Activated CD4-positive, alpha-beta memory T cell treated with anti-CD3 and anti-CD28 coated beads for 36 hours (primary cell): ENCODE results near the gene GRIN2C. TPM values are rescaled to one million over a fixed set of nuclear protein-coding genes. Genes with fewer than 3 reads are reported as not detected.
"Not testable (repeated sequence)": the region's sequence is repeated elsewhere in the genome, so short reads cannot be mapped to it uniquely, and the experiment has no call there.

ENCODE experiments used
- CTCF ChIA-PET: fragments of 350-600 bp; sonication (Branson Sonifier 250); formaldehyde crosslinking; loops from one replicate; lab custom pipeline; 2021; ENCODE audit warnings: antibody characterized with exemption, inconsistent platforms; lab: Charles Lee
- POLR2A ChIA-PET: fragments of 350-600 bp; sonication (Branson Sonifier 250); formaldehyde crosslinking; loops from one replicate; lab custom pipeline; 2021; ENCODE audit warnings: antibody characterized with exemption; lab: Charles Lee
- DNase-seq: peaks from one replicate; pipeline ENCODE4 v3.0.0-alpha.2; 2020
- H3K27ac Mint-ChIP-seq: one replicate; pipeline ENCODE4 v1.8.0; 2021; ENCODE audit warnings: mixed read lengths
- H3K27me3 Mint-ChIP-seq: one replicate; pipeline ENCODE4 v1.8.0; 2021; ENCODE audit warnings: mixed read lengths
- H3K36me3 Mint-ChIP-seq: one replicate; pipeline ENCODE4 v1.8.0; 2021; ENCODE audit warnings: mixed read lengths
- H3K4me1 Mint-ChIP-seq: one replicate; pipeline ENCODE4 v1.8.0; 2021; ENCODE audit warnings: low read depth, mixed read lengths
- H3K4me3 Mint-ChIP-seq: one replicate; pipeline ENCODE4 v1.8.0; 2021; ENCODE audit warnings: mild to moderate bottlenecking, mixed read lengths
- H3K9me3 Mint-ChIP-seq: one replicate; pipeline ENCODE4 v1.8.0; 2021; ENCODE audit warnings: mixed read lengths
- intact Hi-C: fragments of 100-400 bp; cut with micrococcal nuclease; formaldehyde crosslinking; loops from one replicate; pipeline ENCODE4 v1.15.1; 2023
- total RNA-seq, 2 experiments: library from RNA; stranded (reverse); gene quantifications; one replicate each; pipeline ENCODE4 v1.2.3, GENCODE V29; 2021

Gene GRIN2C
- total RNA-seq, 2 experiments from 2014 or later = not detected

DNA sequence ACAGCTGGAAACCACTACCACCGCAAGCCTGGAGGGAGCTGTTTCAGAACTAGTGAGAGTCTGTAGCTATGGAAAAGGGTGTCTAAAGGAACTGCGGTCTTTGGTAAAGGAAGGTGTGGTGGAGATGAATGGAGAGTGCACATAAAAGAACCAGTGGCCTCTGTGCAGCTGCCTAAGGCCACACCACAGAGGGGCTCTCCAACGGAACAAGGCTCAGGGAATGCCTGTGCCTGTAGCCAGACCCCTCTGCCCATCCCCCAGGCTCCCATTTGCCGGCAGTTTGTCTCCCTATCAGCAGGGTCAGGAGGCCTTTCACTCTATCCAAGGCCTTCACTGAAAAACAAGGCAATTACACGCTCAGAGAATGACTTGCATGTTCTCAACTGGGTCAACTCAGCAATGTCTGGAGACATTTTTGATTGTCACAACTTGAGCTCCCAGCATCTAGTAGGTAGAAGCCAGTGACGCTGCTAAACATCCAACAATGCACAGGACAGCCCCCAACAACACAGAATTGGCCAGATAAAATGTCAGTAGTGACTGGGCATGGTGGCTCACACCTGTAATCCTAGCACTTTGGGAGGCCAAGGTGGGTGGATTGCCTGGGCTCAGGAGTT, 16.4 kb upstream of the GRIN2C start:
- no peak for DNase-seq
- Mint-ChIP-seq H3K4me3 (no peak overlapping the region), H3K27ac (no peak overlapping the region), H3K9me3 (no peaks in the 10 kb centered on the region), H3K36me3 (peaks cover 2% of the 10 kb centered on the region), H3K4me1 (peaks cover 25% of the 10 kb centered on the region), H3K27me3 (no peaks in the 10 kb centered on the region)
- POLR2A ChIA-PET = no interaction called here
- CTCF ChIA-PET = interaction anchor here (2.6 to 2.8 kb wide), 2 partner anchors 11 to 13 kb away, joined by 9 to 15 read pairs; no protein-coding TSS in a partner anchor
- intact Hi-C loops = no loop called here

DNA sequence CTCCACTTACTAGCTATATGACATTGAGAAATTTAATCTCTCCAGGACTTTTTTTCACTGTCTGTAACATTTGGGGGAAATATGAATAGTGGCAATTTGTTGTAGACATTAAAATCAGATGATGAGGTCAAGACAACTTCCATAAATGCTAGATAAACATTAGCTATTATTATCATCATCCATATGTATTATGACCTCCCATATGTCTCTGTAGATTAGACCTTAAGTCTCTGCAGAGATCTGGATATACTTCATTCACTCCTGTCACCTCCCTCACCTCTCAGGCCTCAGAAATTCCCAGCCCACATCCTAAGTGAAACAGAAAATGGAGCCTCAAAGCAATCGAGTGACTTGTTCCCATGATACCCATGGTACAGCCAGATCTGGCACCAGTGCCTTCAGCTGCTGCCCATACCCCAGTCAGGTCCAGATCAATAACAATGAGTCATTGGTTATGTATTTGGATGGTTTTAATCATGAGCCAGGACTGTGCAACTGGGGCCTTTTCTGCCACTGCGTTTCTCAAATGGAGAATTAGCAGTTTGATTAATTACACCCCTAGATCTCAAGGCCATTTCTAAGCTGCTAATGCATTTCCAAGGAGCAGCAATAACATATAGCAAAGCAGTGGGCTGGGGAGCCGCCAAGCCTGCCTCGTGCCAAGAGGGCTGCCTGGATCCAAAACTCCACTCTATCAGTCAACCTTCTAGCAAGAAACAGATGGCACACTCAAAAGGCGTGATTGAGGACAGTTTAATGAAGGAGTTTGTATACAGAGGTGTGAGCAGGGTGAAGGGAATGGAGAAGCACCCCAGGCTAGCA, 15.7 kb upstream of the GRIN2C start:
- DNase-seq = no peak
- no peaks in the 10 kb centered on the region for H3K9me3 Mint-ChIP-seq
- H3K4me1 Mint-ChIP-seq = peaks cover 25% of the 10 kb centered on the region
- ChIA-PET POLR2A (interaction anchor here (1.0 kb wide), 1 partner anchor 137 kb away, joined by 3 read pairs; the partner anchor contains the start of gene MRPL58), CTCF (interaction anchor here (0.8 to 2.8 kb wide), 6 partner anchors 10 to 86 kb away, joined by 3 to 15 read pairs (median 4); no protein-coding TSS in a partner anchor)
- no peaks in the 10 kb centered on the region for H3K27me3 Mint-ChIP-seq
- intact Hi-C loops = no loop called here
- H3K4me3 Mint-ChIP-seq = no peak overlapping the region
- peaks cover 2% of the 10 kb centered on the region for H3K36me3 Mint-ChIP-seq
- no peak overlapping the region for H3K27ac Mint-ChIP-seq

- Mint-ChIP-seq H3K36me3 (peaks cover 2% of the 10 kb centered on the region), H3K4me3 (no peak overlapping the region), H3K4me1 (peaks cover 25% of the 10 kb centered on the region), H3K9me3 (no peaks in the 10 kb centered on the region), H3K27me3 (no peaks in the 10 kb centered on the region), H3K27ac (no peak overlapping the region)
- ChIA-PET CTCF (interaction anchor here (0.8 to 2.8 kb wide), 5 partner anchors 12 to 87 kb away, joined by 3 to 15 read pairs (median 3); no protein-coding TSS in a partner anchor), POLR2A (interaction anchor here (1.0 kb wide), 1 partner anchor 138 kb away, joined by 3 read pairs; the partner anchor contains the start of gene MRPL58)
- intact Hi-C loops = loop anchor here (5.0 kb wide), 1 partner anchor 308 kb away; the partner anchor contains the start of gene SUMO2
- no peak for DNase-seq
These were observed 14.9 kb upstream of the GRIN2C start for GRCh38 chr17:74874615-74875037.

- intact Hi-C loops = loop anchor here (1.0 to 5.0 kb wide), 2 partner anchors 132 to 308 kb away; partner anchors contain the start of gene SUMO2
- no peak for DNase-seq
- Mint-ChIP-seq H3K9me3 (no peaks in the 10 kb centered on the region), H3K27ac (peak overlapping the region; percentile 93), H3K4me1 (peaks cover 25% of the 10 kb centered on the region), H3K36me3 (peaks cover 2% of the 10 kb centered on the region), H3K4me3 (peak overlapping the region; percentile 80), H3K27me3 (no peaks in the 10 kb centered on the region)
- ChIA-PET CTCF (interaction anchor here (1.0 to 5.4 kb wide), 14 partner anchors 10 to 328 kb away, joined by 3 to 42 read pairs (median 6); partner anchors contain the start of gene GRIN2C), POLR2A (interaction anchor here (0.9 to 1.7 kb wide), 7 partner anchors 12 to 415 kb away, joined by 3 to 12 read pairs (median 5); partner anchors contain the start of genes MRPL58 and SLC25A19)
These were observed 14.4 kb upstream of the GRIN2C start for GRCh38 chr17:74873874-74874614.

DNA sequence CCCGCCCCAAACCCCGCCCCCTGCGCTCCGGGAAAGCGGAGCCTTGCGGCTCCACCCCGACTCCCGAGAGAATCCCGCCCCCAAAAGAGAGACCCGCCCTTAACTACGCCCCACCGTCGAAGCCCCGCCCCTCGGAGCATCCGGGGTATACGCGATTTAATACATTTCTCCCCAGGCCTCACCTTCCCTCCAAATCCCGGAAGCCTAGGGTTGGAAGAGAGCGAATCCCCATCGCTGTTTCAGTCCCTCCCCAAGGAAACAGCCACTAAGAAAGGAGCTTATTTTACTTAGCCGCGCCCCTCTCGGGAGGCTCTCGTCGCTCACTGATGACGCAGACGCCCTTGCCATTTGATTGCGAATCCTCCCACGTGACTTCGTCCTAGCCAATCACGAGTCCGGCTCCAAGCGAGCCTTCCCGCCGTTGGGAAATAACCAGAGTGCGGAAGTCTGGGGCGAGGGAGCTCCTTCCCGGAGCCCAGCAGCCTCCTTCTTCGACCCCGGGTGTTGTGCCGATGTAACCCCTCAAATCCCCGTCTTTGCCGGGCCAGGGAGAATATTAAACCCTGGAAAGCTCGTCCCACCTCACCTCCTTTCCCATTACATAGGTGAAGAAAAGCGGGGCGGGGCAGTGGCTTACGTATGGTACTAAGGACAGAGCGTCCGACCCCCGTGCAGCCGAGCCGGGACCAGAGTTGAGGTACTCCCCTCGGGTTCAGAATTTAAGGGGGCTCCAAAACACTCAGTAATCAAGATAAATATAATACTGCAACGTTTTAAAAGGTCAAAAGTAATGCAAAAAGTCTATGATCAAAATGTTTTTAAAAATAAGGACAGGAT, 13.6 kb upstream of the GRIN2C start:
- H3K9me3 Mint-ChIP-seq = no peaks in the 10 kb centered on the region
- peak overlapping the region; percentile 93 for H3K27ac Mint-ChIP-seq
- H3K27me3 Mint-ChIP-seq = no peaks in the 10 kb centered on the region
- POLR2A ChIA-PET = interaction anchor here (0.6 to 1.7 kb wide), 15 partner anchors 11 to 665 kb away, joined by 3 to 12 read pairs (median 5); partner anchors contain the start of genes MRPL58, NAT9 and SLC25A19
- peak; percentile 100 for DNase-seq
- intact Hi-C loops = loop anchor here (1.0 to 5.0 kb wide), 2 partner anchors 131 to 309 kb away; partner anchors contain the start of gene SUMO2
- peaks cover 25% of the 10 kb centered on the region for H3K4me1 Mint-ChIP-seq
- H3K36me3 Mint-ChIP-seq = peaks cover 2% of the 10 kb centered on the region
- H3K4me3 Mint-ChIP-seq = peak overlapping the region; percentile 80
- CTCF ChIA-PET = interaction anchor here (1.1 to 5.4 kb wide), 11 partner anchors 9 to 328 kb away, joined by 3 to 42 read pairs (median 9); partner anchors contain the start of genes GRIN2C and RAB37

DNA sequence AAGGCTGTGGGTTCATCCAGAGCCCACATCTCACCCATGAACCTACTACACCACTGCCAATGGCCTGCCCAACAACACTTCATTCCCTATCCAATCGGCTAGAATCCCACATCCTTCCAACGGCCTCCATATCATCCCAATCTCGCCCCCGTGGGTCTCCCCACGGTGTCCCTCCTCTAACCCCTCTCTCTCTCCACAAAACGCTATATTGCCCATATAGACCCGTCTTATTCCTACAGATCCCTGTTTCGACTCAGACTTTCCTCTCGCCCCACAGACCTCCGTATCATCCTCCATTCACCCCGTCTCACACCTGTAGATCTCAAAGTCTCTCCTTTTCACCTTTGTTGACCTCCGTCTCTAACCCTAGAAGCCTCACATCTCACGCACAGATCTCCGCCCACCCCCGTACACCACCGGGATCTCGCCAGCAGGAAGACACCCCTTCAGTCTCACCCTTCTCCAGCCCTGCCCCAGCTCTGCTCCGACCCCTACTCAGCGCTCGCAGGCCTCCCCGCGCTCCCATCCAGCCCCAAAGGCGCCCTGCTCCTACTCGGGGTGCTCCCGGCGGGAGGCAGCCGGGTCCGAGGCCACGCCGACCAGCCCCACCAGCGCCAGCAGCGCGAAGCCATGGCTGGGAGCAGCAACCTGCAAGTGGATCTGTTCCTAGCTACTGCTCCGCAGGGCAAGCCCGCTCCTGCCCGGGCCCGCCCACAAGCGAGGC, 12.8 kb upstream of the GRIN2C start, which contains the start of gene FDXR:
TSS of gene FDXR (minus strand) at position 682 of the 724 bp plus-strand sequence. CDS start at position 632, 50 bp downstream.
- Mint-ChIP-seq H3K36me3 (peaks cover 2% of the 10 kb centered on the region), H3K4me1 (peaks cover 25% of the 10 kb centered on the region)
- CTCF ChIA-PET = interaction anchor here (1.1 to 5.4 kb wide), 11 partner anchors 8 to 329 kb away, joined by 3 to 42 read pairs (median 9); partner anchors contain the start of genes GRIN2C and RAB37

GRCh38 chr17:74871356-74872076, 11.8 kb upstream of the GRIN2C start:
- Mint-ChIP-seq H3K9me3 (no peaks in the 10 kb centered on the region), H3K4me3 (peak overlapping the region; percentile 80), H3K36me3 (peaks cover 2% of the 10 kb centered on the region), H3K27me3 (no peaks in the 10 kb centered on the region), H3K4me1 (peaks cover 25% of the 10 kb centered on the region), H3K27ac (no peak overlapping the region)
- intact Hi-C loops = loop anchor here (5.0 kb wide), 1 partner anchor 311 kb away; the partner anchor contains the start of gene SUMO2
- ChIA-PET POLR2A (interaction anchor here (1.7 kb wide), 1 partner anchor 141 kb away, joined by 8 read pairs; the partner anchor contains the start of gene MRPL58), CTCF (interaction anchor here (0.6 to 5.4 kb wide), 6 partner anchors 10 to 214 kb away, joined by 3 to 42 read pairs (median 10); partner anchors contain the start of genes GRIN2C and RAB37)
- DNase-seq = no peak

More for the DNA sequence above, 12.8 kb upstream of the GRIN2C start, which contains the start of gene FDXR:
- POLR2A ChIA-PET = interaction anchor here (0.6 to 1.7 kb wide), 14 partner anchors 10 to 666 kb away, joined by 3 to 12 read pairs (median 5); partner anchors contain the start of genes MRPL58, NAT9 and SLC25A19
- no peaks in the 10 kb centered on the region for H3K27me3 Mint-ChIP-seq
- intact Hi-C loops = loop anchor here (1.0 to 5.0 kb wide), 2 partner anchors 130 to 310 kb away; partner anchors contain the start of gene SUMO2
- DNase-seq = no peak
- peak within 1 kb of the TSS; percentile 93 for H3K27ac Mint-ChIP-seq
- H3K4me3 Mint-ChIP-seq = peak within 1 kb of the TSS; percentile 80
- H3K9me3 Mint-ChIP-seq = no peaks in the 10 kb centered on the region

GRCh38 chr17:74870512-74870911, 10.8 kb upstream of the GRIN2C start:
- ChIA-PET POLR2A (no interaction called here), CTCF (interaction anchor here (1.4 to 5.4 kb wide), 2 partner anchors 9 to 133 kb away, joined by 3 to 42 read pairs; partner anchors contain the start of genes GRIN2C and RAB37)
- Mint-ChIP-seq H3K9me3 (no peaks in the 10 kb centered on the region), H3K4me3 (no peak overlapping the region), H3K36me3 (peaks cover 2% of the 10 kb centered on the region), H3K27ac (no peak overlapping the region), H3K27me3 (no peaks in the 10 kb centered on the region), H3K4me1 (peaks cover 23% of the 10 kb centered on the region)
- intact Hi-C loops = loop anchor here (5.0 kb wide), 1 partner anchor 312 kb away; the partner anchor contains the start of gene SUMO2
- DNase-seq = no peak

- H3K4me1 Mint-ChIP-seq = peaks cover 20% of the 10 kb centered on the region
- intact Hi-C loops = loop anchor here (5.0 kb wide), 1 partner anchor 312 kb away; the partner anchor contains the start of gene SUMO2
- H3K27me3 Mint-ChIP-seq, POLR2A ChIA-PET, H3K9me3 Mint-ChIP-seq, H3K4me3 Mint-ChIP-seq, DNase-seq, H3K36me3 Mint-ChIP-seq, H3K27ac Mint-ChIP-seq: not testable (repeated sequence)
- CTCF ChIA-PET = interaction anchor here (0.6 to 5.4 kb wide), 4 partner anchors 9 to 133 kb away, joined by 3 to 42 read pairs (median 4); partner anchors contain the start of genes GRIN2C and RAB37
These were observed 10.3 kb upstream of the GRIN2C start for GRCh38 chr17:74870028-74870427.
